Left ventricle myocardium superior (tissue), 1 donor: ENCODE results near the gene TMEM120B. TPM values are rescaled to one million over a fixed set of nuclear protein-coding genes. Genes with fewer than 3 reads are reported as not detected.

ENCODE experiments used
- ATAC-seq: fragments of 200-7000 bp; cut with Tn5 transposase; one replicate; pipeline ENCODE4 v1.9.1; 2020; ENCODE audit warnings: mild to moderate bottlenecking, moderate library complexity
- DNase-seq: peaks from one replicate; pipeline ENCODE4 v3.0.0-alpha.2; 2020
- intact Hi-C: fragments of 100-400 bp; cut with micrococcal nuclease; formaldehyde crosslinking; loops from one replicate; pipeline ENCODE4 v1.11.0; 2022
- total RNA-seq: library from RNA; stranded (reverse); fragmentation: NEBNext Ultra II Directional; extraction: Animal tissue kit (Norgen Biotek cat#: 25700); gene quantifications from one replicate; pipeline ENCODE4 v1.2.1, GENCODE V29; 2021
- donor health status: DM: no; HTN: yes; CAD: no; lungs with severe emphysema.

The TMEM120B gene
- total RNA-seq, 1 donor from 2014 or later: 9.9 TPM

- ATAC-seq: peak; percentile 27
- peak; percentile 91 for DNase-seq
- intact Hi-C loops: loop anchor here (10.0 kb wide), 1 partner anchor 87 kb away; the partner anchor contains the start of gene PSMD9
Observed at GRCh38 chr12:121797937-121798786, 85.6 kb downstream of the TMEM120B start.

GRCh38 chr12:121798787-121799155 is 86.2 kb downstream of the TMEM120B start:
- intact Hi-C loops: loop anchor here (10.0 kb wide), 1 partner anchor 86 kb away; the partner anchor contains the start of gene PSMD9
- DNase-seq (no peak), ATAC-seq (no peak)

GRCh38 chr12:121799156-121799841 is 86.7 kb downstream of the TMEM120B start:
- DNase-seq (peak; percentile 86), ATAC-seq (peak; percentile 32)
- intact Hi-C loops: loop anchor here (10.0 kb wide), 1 partner anchor 86 kb away; the partner anchor contains the start of gene PSMD9

GRCh38 chr12:121799842-121800693 is 87.5 kb downstream of the TMEM120B start:
- peak; percentile 96 for DNase-seq
- peak; percentile 56 for ATAC-seq
- intact Hi-C loops: loop anchor here (10.0 kb wide), 1 partner anchor 85 kb away; the partner anchor contains the start of gene PSMD9

GRCh38 chr12:121800694-121801594 is 88.4 kb downstream of the TMEM120B start:
- intact Hi-C loops: no loop called here
- ATAC-seq (no peak), DNase-seq (peak; percentile 90)

- ATAC-seq: no peak
- intact Hi-C loops: no loop called here
- no peak for DNase-seq
Observed at GRCh38 chr12:121801595-121802484, 89.3 kb downstream of the TMEM120B start.

GRCh38 chr12:121802485-121802842 is 89.9 kb downstream of the TMEM120B start:
- intact Hi-C loops: no loop called here
- ATAC-seq (no peak), DNase-seq (no peak)

GRCh38 chr12:121802843-121803698 is 90.5 kb downstream of the TMEM120B start:
- peak; percentile 94 for DNase-seq
- intact Hi-C loops: no loop called here
- ATAC-seq: peak; percentile 43

- intact Hi-C loops: no loop called here
- ATAC-seq (peak; percentile 23), DNase-seq (peak; percentile 76)
Observed at GRCh38 chr12:121803861-121804416, 91.4 kb downstream of the TMEM120B start, which contains the start of gene SETD1B. SETD1B (plus strand) TSS chr12:121804009; CDS start chr12:121804738, 729 bp downstream.

GRCh38 chr12:121804417-121805111 is 92.0 kb downstream of the TMEM120B start:
- ATAC-seq (no peak), DNase-seq (peak; percentile 62)
- intact Hi-C loops: no loop called here

GRCh38 chr12:121805171-121806008 is 92.8 kb downstream of the TMEM120B start:
- DNase-seq (peak; percentile 53), ATAC-seq (no peak)
- intact Hi-C loops: no loop called here

- ATAC-seq (no peak), DNase-seq (no peak)
- intact Hi-C loops: no loop called here
Observed at GRCh38 chr12:121806009-121806545, 93.5 kb downstream of the TMEM120B start.

GRCh38 chr12:121806546-121807423 is 94.2 kb downstream of the TMEM120B start:
- peak; percentile 49 for DNase-seq
- intact Hi-C loops: no loop called here

More at GRCh38 chr12:121806546-121807423, 94.2 kb downstream of the TMEM120B start:
- ATAC-seq: peak; percentile 10
